H1 (cell line): ENCODE data around the gene SNX24. TPM values are rescaled to one million over a fixed set of nuclear protein-coding genes. Genes with fewer than 3 reads are reported as not detected.

Experiments
- CTCF ChIA-PET: fragments of 300-600 bp; sonication (Branson Sonifier 250); formaldehyde crosslinking; loops from one replicate; lab custom pipeline; 2021; ENCODE audit not compliant: partially characterized antibody; lab: Charles Lee
- POLR2A ChIA-PET: fragments of 300-600 bp; sonication (Branson Sonifier 250); formaldehyde crosslinking; loops from one replicate; lab custom pipeline; 2021; ENCODE audit warnings: inconsistent platforms; ENCODE audit not compliant: partially characterized antibody; lab: Charles Lee
- DNase-seq, 2 experiments: peaks; one replicate each; pipeline versions ENCODE4 v3.0.0 to v3.0.0-alpha.2; 2010 to 2022; ENCODE audit warnings: low spot score in 2 of 2, low read depth in 1 of 2, mixed read lengths in 1 of 2
- FAIRE-seq: peaks from 2 replicates; lab custom pipeline; 2011; peaks lifted over from hg19 to GRCh38; lab: Jason Lieb, UNC
- H2AFZ ChIP-seq: 2 replicates; pipeline ENCODE4 v1.8.1; 2012; ENCODE audit warnings: low read length, inconsistent platforms
- H2AK5ac ChIP-seq: 2 replicates; pipeline ENCODE4 v1.6.1; 2013; ENCODE audit warnings: low read depth, low read length
- H2BK120ac ChIP-seq: replicated peaks from 2 replicates; pipeline ENCODE3; 2013; ENCODE audit warnings: low read depth, low read length, inconsistent platforms
- H2BK12ac ChIP-seq: 2 replicates; pipeline ENCODE4 v1.6.1; 2013; ENCODE audit warnings: low read depth, low read length
- H2BK15ac ChIP-seq: 2 replicates; pipeline ENCODE4 v1.6.1; 2013; ENCODE audit warnings: low read length
- H2BK20ac ChIP-seq: 2 replicates; pipeline ENCODE4 v1.6.1; 2013; ENCODE audit warnings: low read length
- H2BK5ac ChIP-seq: 2 replicates; pipeline ENCODE4 v1.6.1; 2013; ENCODE audit warnings: low read depth, low read length
- H3K14ac ChIP-seq: 2 replicates; pipeline ENCODE4 v1.6.1; 2013; ENCODE audit warnings: inconsistent platforms; ENCODE audit not compliant: insufficient read length
- H3K18ac ChIP-seq: 2 replicates; pipeline ENCODE4 v1.6.1; 2013; ENCODE audit warnings: low read length; ENCODE audit errors: extremely low read depth
- H3K23ac ChIP-seq: 2 replicates; pipeline ENCODE4 v1.6.1; 2013; ENCODE audit warnings: inconsistent platforms; ENCODE audit not compliant: insufficient read length
- H3K23me2 ChIP-seq: 2 replicates; pipeline ENCODE4 v1.6.1; 2013; ENCODE audit warnings: low read depth, low read length
- H3K27ac ChIP-seq: 2 replicates; pipeline ENCODE4 v1.6.1; 2011; ENCODE audit warnings: low read depth, low read length, inconsistent platforms
- H3K27me3 ChIP-seq, 4 experiments: replicated peaks in 1 of 4; 1 replicate in 1 of 4; 2 replicates in 3 of 4; pipeline versions ENCODE4 v1.6.1 to v1.8.1; 2011 to 2013; ENCODE audit warnings: low read length in 3 of 4, mild to moderate bottlenecking in 3 of 4, inconsistent platforms in 2 of 4, mixed read lengths in 2 of 4, moderate library complexity in 1 of 4; ENCODE audit not compliant: control insufficient read depth in 3 of 4, insufficient read depth in 3 of 4; ENCODE audit errors: extremely low read depth in 1 of 4
- H3K36me3 ChIP-seq, 4 experiments: 2 replicates each; pipeline versions ENCODE4 v1.6.1 to v1.8.1; 2011 to 2013; ENCODE audit warnings: mild to moderate bottlenecking in 4 of 4, low read length in 3 of 4, moderate library complexity in 2 of 4, control low read depth in 1 of 4, inconsistent platforms in 1 of 4; ENCODE audit not compliant: insufficient read depth in 4 of 4, control insufficient read depth in 2 of 4
- H3K4ac ChIP-seq: replicated peaks from 2 replicates; pipeline ENCODE3; 2013; ENCODE audit warnings: low read length, low read depth, mixed read lengths, inconsistent platforms; ENCODE audit not compliant: insufficient read length
- H3K4me1 ChIP-seq, 4 experiments: replicated peaks in 1 of 4; 1 replicate in 1 of 4; 2 replicates in 3 of 4; pipeline versions ENCODE4 v1.6.1 to v1.8.1; 2011 to 2013; ENCODE audit warnings: low read length in 3 of 4, inconsistent platforms in 2 of 4, mixed read lengths in 1 of 4; ENCODE audit not compliant: insufficient read depth in 4 of 4, control insufficient read depth in 3 of 4
- H3K4me2 ChIP-seq, 2 experiments: 2 replicates each; pipeline versions ENCODE4 v1.6.1 to v1.8.1; 2011 to 2013; ENCODE audit warnings: low read depth in 2 of 2, low read length in 2 of 2, control low read depth in 1 of 2, inconsistent platforms in 1 of 2, mild to moderate bottlenecking in 1 of 2; ENCODE audit not compliant: insufficient read depth in 1 of 2
- H3K4me3 ChIP-seq, 4 experiments: fragments of 200-600, 300-600 bp in 1 of 4; sonication (generic), shearing (Covaris generic), sonication (Bioruptor Twin) in 1 of 4; 2 replicates each; pipeline versions ENCODE4 v1.5.1 to v1.8.1; 2011 to 2016; ENCODE audit warnings: low read length in 4 of 4, low read depth in 3 of 4, control low read depth in 2 of 4, inconsistent platforms in 2 of 4, mild to moderate bottlenecking in 2 of 4, mixed read lengths in 1 of 4, moderate library complexity in 1 of 4; ENCODE audit not compliant: insufficient read depth in 2 of 4; ENCODE audit errors: extremely low read depth in 1 of 4
- H3K56ac ChIP-seq: replicated peaks from 2 replicates; pipeline ENCODE3; 2013; ENCODE audit warnings: low read depth, mild to moderate bottlenecking, mixed read lengths, low read length, inconsistent platforms; ENCODE audit not compliant: insufficient read length
- H3K79me1 ChIP-seq: 2 replicates; pipeline ENCODE4 v1.6.1; 2013; ENCODE audit warnings: low read depth, low read length, control low read depth
- H3K79me2 ChIP-seq, 2 experiments: 2 replicates each; pipeline versions ENCODE4 v1.6.1 to v1.8.1; 2012 to 2013; ENCODE audit warnings: low read length in 2 of 2, mild to moderate bottlenecking in 2 of 2, inconsistent platforms in 1 of 2; ENCODE audit not compliant: insufficient read depth in 2 of 2, control insufficient read depth in 1 of 2
- H3K9ac ChIP-seq, 4 experiments: replicated peaks in 1 of 4; 1 replicate in 1 of 4; 2 replicates in 3 of 4; pipeline versions ENCODE4 v1.6.1 to v1.8.1; 2011 to 2013; ENCODE audit warnings: low read depth in 3 of 4, low read length in 3 of 4, control low read depth in 2 of 4, mild to moderate bottlenecking in 2 of 4, moderate library complexity in 2 of 4, inconsistent platforms in 1 of 4; ENCODE audit errors: extremely low read depth in 1 of 4
- H3K9me3 ChIP-seq, 2 experiments: 2 replicates each; pipeline versions ENCODE4 v1.6.1 to v1.8.1; 2012 to 2013; ENCODE audit warnings: mild to moderate bottlenecking in 2 of 2, moderate library complexity in 2 of 2, control low read depth in 1 of 2, inconsistent platforms in 1 of 2, low read depth in 1 of 2, low read length in 1 of 2, mixed read lengths in 1 of 2; ENCODE audit not compliant: insufficient read depth in 2 of 2
- H4K20me1 ChIP-seq, 2 experiments: replicated peaks in 1 of 2; 2 replicates each; pipeline versions ENCODE3 to v1.8.1; 2011 to 2013; ENCODE audit warnings: inconsistent platforms in 2 of 2, low read length in 2 of 2, mild to moderate bottlenecking in 1 of 2; ENCODE audit not compliant: insufficient read depth in 2 of 2, control insufficient read depth in 1 of 2
- H4K5ac ChIP-seq: 2 replicates; pipeline ENCODE4 v1.6.1; 2013; ENCODE audit warnings: low read length, low read depth, mixed read lengths, inconsistent platforms; ENCODE audit not compliant: insufficient read length
- H4K8ac ChIP-seq: 2 replicates; pipeline ENCODE4 v1.8.0; 2013; ENCODE audit warnings: mild to moderate bottlenecking, moderate library complexity, low read length, inconsistent platforms; ENCODE audit not compliant: insufficient read depth; ENCODE audit errors: extremely low read depth
- H4K91ac ChIP-seq: replicated peaks from 2 replicates; pipeline ENCODE3; 2013; ENCODE audit warnings: low read length, mixed read lengths, inconsistent platforms; ENCODE audit not compliant: insufficient read length
- EP300 ChIP-seq, 2 experiments: IDR thresholded peaks; 1 replicate in 1 of 2; 2 replicates in 1 of 2; pipeline ENCODE4 v1.6.1; 2011 to 2012; ENCODE audit warnings: low read depth in 2 of 2, low read length in 2 of 2, mild to moderate bottlenecking in 2 of 2, borderline replicate concordance in 1 of 2, inconsistent platforms in 1 of 2, moderate library complexity in 1 of 2
- KDM1A ChIP-seq: fragments of 200-600, 300-600 bp; sonication (generic); IDR thresholded peaks from 2 replicates; pipeline ENCODE4 v1.7.1; 2016; ENCODE audit warnings: mild to moderate bottlenecking, low read length, borderline replicate concordance
- POLR2A ChIP-seq, 2 experiments: IDR thresholded peaks; 1 replicate in 1 of 2; 2 replicates in 1 of 2; pipeline ENCODE4 v1.6.1; 2011; ENCODE audit warnings: low read depth in 2 of 2, low read length in 2 of 2, mild to moderate bottlenecking in 2 of 2; ENCODE audit errors: control extremely low read depth in 1 of 2
- POLR2AphosphoS5 ChIP-seq: IDR thresholded peaks from 2 replicates; pipeline ENCODE4 v1.6.1; 2011; ENCODE audit warnings: low read depth, low read length
- TBP ChIP-seq: IDR thresholded peaks from 2 replicates; pipeline ENCODE4 v1.6.1; 2011; ENCODE audit warnings: low read depth, low read length, improper control_type of control experiment
- WGBS, 2 experiments: shearing (Covaris generic) in 1 of 2; methylation state at CpG; one replicate each; pipeline versions ENCODE4 v1.1.6 to v1.1.7; 2013 to 2015; ENCODE audit warnings: low lambda C conversion rate in 2 of 2, mixed read lengths in 2 of 2, inconsistent platforms in 1 of 2, low coverage in 1 of 2, missing lambda C conversion rate in 1 of 2; ENCODE audit not compliant: insufficient replicate concordance in 2 of 2, insufficient coverage in 1 of 2, insufficient read length in 1 of 2; ENCODE audit errors: extremely low coverage in 1 of 2, missing lambda C conversion rate in 1 of 2; 5-methylcytosine and 5-hydroxymethylcytosine counted together
- polyA plus RNA-seq, 7 experiments: library from polyadenylated mRNA; depleted of rRNA in 3 of 7; stranded (reverse) in 5 of 7; unstranded in 2 of 7; fragments of >200 nt in 5 of 7; fragments of 200-250 nt in 2 of 7; gene quantifications; 1 replicate in 5 of 7; 2 replicates in 1 of 7; 4 replicates in 1 of 7; pipeline versions ENCODE4 v1.2.1 to v1.2.3, GENCODE V29; 2011 to 2013; ENCODE audit warnings: missing spikeins in 2 of 7, mixed read lengths in 2 of 7
- total RNA-seq: library from RNA; stranded (reverse); fragmentation: NEBNext Ultra II Directional; extraction: Animal tissue kit (Norgen Biotek cat#: 25700); gene quantifications from 2 replicates; pipeline ENCODE4 v1.2.1, GENCODE V29; 2021

The SNX24 gene
- total and polyA plus RNA-seq, 2 of the 8 experiments (the other 6 are each of a cell fraction or from before 2014, with no cell fraction given) = 7.3 to 14.3 TPM

GRCh38 chr5:122977319-122977718 is 131.9 kb downstream of the SNX24 start:
- Histone ChIP-seq H4K91ac (no peak overlapping the region), H3K9ac (no peak overlapping the region), H3K23ac (no peak overlapping the region), H2BK15ac (no peak overlapping the region), H3K14ac (no peak overlapping the region), H3K4me2 (no peak overlapping the region), H2BK120ac (no peak overlapping the region), H2BK12ac (no peak overlapping the region), H2AFZ (no peak overlapping the region), H3K79me1 (no peaks in the 10 kb centered on the region), H3K9me3 (no peaks in the 10 kb centered on the region), H2BK20ac (no peak overlapping the region), H2AK5ac (no peak overlapping the region), H4K8ac (no peak overlapping the region), H3K36me3 (no peaks in the 10 kb centered on the region), H3K4ac (no peak overlapping the region), H3K18ac (no peak overlapping the region), H2BK5ac (no peak overlapping the region), H3K23me2 (no peaks in the 10 kb centered on the region), H3K27ac (no peak overlapping the region), H3K56ac (no peak overlapping the region), H3K4me1 (peaks cover 0 to 2% (median 0%) of the 10 kb centered on the region in 4 experiments; a peak in 1 of 7 replicates), H4K5ac (no peak overlapping the region), H4K20me1 (no peaks in the 10 kb centered on the region), H3K27me3 (no peaks in the 10 kb centered on the region), H3K4me3 (no peak overlapping the region), H3K79me2 (no peaks in the 10 kb centered on the region)
- 90% methylated on average over 2 of the region's 2 CpGs; no CpG with 5 or more reads in 1 of the 2 experiments for WGBS, 2 experiments
- CTCF ChIA-PET = interaction anchor here (0.6 kb wide), 1 partner anchor 577 kb away, joined by 3 read pairs; no protein-coding TSS in a partner anchor
- DNase-seq = no peak
- FAIRE-seq = no peak
- POLR2A ChIA-PET = no interaction called here
- no peak for TF ChIP-seq KDM1A
- TF ChIP-seq POLR2A (IDR thresholded peaks at IDR 0.05; ENCODE audit: control extremely low read depth in 1 of 2, low read depth in 2 of 2, low read length in 2 of 2) = no peak
- TF ChIP-seq TBP = no peak
- no peak for TF ChIP-seq POLR2AphosphoS5
- TF ChIP-seq EP300 (IDR thresholded peaks at IDR 0.05; ENCODE audit: borderline replicate concordance in 1 of 2, low read depth in 2 of 2, low read length in 2 of 2) = no peak
